Activated T-cell treated with anti-CD3 and anti-CD28 coated beads, Interleukin-2, amount 50 U/mL, for 72 hours (primary cell): Measurements from ENCODE around the gene USP9X. TPM values are rescaled to one million over a fixed set of nuclear protein-coding genes. Genes with fewer than 3 reads are reported as not detected.

Experiments used
- ATAC-seq, 2 donors: fragments of 150-1000 bp; cut with Tn5 transposase; replicated peaks in 1 of 2; 2 replicates each; pipeline ENCODE4 v1.10.0; 2021; ENCODE audit warnings: moderate library complexity in 2 of 2, mild to moderate bottlenecking in 1 of 2
- DNase-seq, 2 donors: peaks; one replicate each; pipeline ENCODE4 v3.0.0; 2021 to 2022; ENCODE audit warnings: mixed read lengths in 1 of 2
- H3K27ac Mint-ChIP-seq: one replicate; pipeline ENCODE4 v1.8.0; 2022; ENCODE audit warnings: mild to moderate bottlenecking, moderate library complexity, mixed read lengths
- H3K27me3 Mint-ChIP-seq: one replicate; pipeline ENCODE4 v1.8.0; 2022; ENCODE audit warnings: low read depth, mixed read lengths
- H3K36me3 Mint-ChIP-seq, 2 donors: one replicate each; pipeline ENCODE4 v1.8.0; 2022; ENCODE audit warnings: mixed read lengths in 2 of 2, mild to moderate bottlenecking in 1 of 2; ENCODE audit not compliant: insufficient read depth in 2 of 2
- H3K4me1 Mint-ChIP-seq: one replicate; pipeline ENCODE4 v1.8.0; 2022; ENCODE audit warnings: low read depth, mixed read lengths
- H3K4me3 Mint-ChIP-seq, 2 donors: one replicate each; pipeline ENCODE4 v1.8.0; 2022; ENCODE audit warnings: mild to moderate bottlenecking in 2 of 2, mixed read lengths in 2 of 2, moderate library complexity in 2 of 2
- H3K9me3 Mint-ChIP-seq, 2 donors: one replicate each; pipeline ENCODE4 v1.8.0; 2022; ENCODE audit warnings: mixed read lengths in 2 of 2
- total RNA-seq, 2 donors: library from RNA; stranded (reverse); gene quantifications; one replicate each; pipeline ENCODE4 v1.2.3, GENCODE V29; 2022

USP9X gene
- total RNA-seq, 2 donors from 2014 or later, result 70.1 to 95.1 TPM

- H3K4me1 Mint-ChIP-seq, result no peaks in the 10 kb centered on the region
- H3K27me3 Mint-ChIP-seq, result peaks cover 30% of the 10 kb centered on the region
- no peak overlapping the region for H3K4me3 Mint-ChIP-seq
- no peaks in the 10 kb centered on the region for H3K9me3 Mint-ChIP-seq
- ATAC-seq, result no peak
- no peaks in the 10 kb centered on the region for H3K36me3 Mint-ChIP-seq
- H3K27ac Mint-ChIP-seq, result no peak overlapping the region
- no peak for DNase-seq
Measured at GRCh38 chrX:41066969-41067368, 18.3 kb upstream of the USP9X start.

GRCh38 chrX:41067721-41068120, 17.5 kb upstream of the USP9X start:
- no peaks in the 10 kb centered on the region for H3K9me3 Mint-ChIP-seq
- H3K36me3 Mint-ChIP-seq, result no peaks in the 10 kb centered on the region
- no peak for ATAC-seq
- no peak for DNase-seq
- no peak overlapping the region for H3K27ac Mint-ChIP-seq
- H3K27me3 Mint-ChIP-seq, result peaks cover 35% of the 10 kb centered on the region
- H3K4me3 Mint-ChIP-seq, result no peak overlapping the region
- H3K4me1 Mint-ChIP-seq, result no peaks in the 10 kb centered on the region

- no peak overlapping the region for H3K4me3 Mint-ChIP-seq
- H3K4me1 Mint-ChIP-seq, result no peaks in the 10 kb centered on the region
- no peak for ATAC-seq
- no peaks in the 10 kb centered on the region for H3K36me3 Mint-ChIP-seq
- H3K27ac Mint-ChIP-seq, result no peak overlapping the region
- no peaks in the 10 kb centered on the region for H3K9me3 Mint-ChIP-seq
- peaks cover 42% of the 10 kb centered on the region for H3K27me3 Mint-ChIP-seq
- no peak for DNase-seq
Measured at GRCh38 chrX:41076742-41077141, 8.5 kb upstream of the USP9X start.

DNA sequence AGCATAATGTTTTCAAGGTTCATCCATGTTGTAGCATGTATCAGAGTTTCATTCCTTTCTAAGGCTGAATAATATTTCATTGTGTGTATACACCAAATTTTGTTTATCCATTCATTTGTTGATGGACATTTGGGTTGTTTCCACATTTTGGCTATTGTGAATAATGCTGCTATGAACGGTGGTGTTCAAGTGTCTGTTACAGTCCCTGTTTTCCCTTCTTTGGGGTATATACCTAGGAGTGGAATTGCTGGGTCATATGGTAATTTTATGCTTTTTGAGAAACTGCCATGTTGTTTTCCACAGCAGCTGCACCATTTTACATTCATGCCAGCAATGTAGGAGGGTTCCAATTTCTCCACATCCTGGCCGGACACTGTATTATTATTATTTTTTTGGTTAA, 3.4 kb upstream of the USP9X start:
- ATAC-seq (no peak), DNase-seq (no peak)
- Mint-ChIP-seq H3K4me3 (no peak overlapping the region), H3K4me1 (peaks cover 13% of the 10 kb centered on the region), H3K36me3 (peaks cover 0 to 3% of the 10 kb centered on the region in 2 donors), H3K27ac (no peak overlapping the region), H3K9me3 (no peaks in the 10 kb centered on the region), H3K27me3 (peaks cover 29% of the 10 kb centered on the region)

GRCh38 chrX:41082783-41083182, 2.5 kb upstream of the USP9X start:
- ATAC-seq (no peak), DNase-seq (no peak)
- Mint-ChIP-seq H3K4me3 (no peak overlapping the region), H3K27me3 (peaks cover 29% of the 10 kb centered on the region), H3K9me3 (no peaks in the 10 kb centered on the region), H3K27ac (no peak overlapping the region), H3K36me3 (peaks cover 0 to 8% of the 10 kb centered on the region in 2 donors), H3K4me1 (peaks cover 23% of the 10 kb centered on the region)

GRCh38 chrX:41084044-41084892, 977 bp upstream of the USP9X start:
- Mint-ChIP-seq H3K27ac (peak overlapping the region; percentile 96), H3K36me3 (peaks cover 0 to 18% of the 10 kb centered on the region in 2 donors), H3K4me1 (peaks cover 38% of the 10 kb centered on the region), H3K4me3 (peak overlapping the region; percentile 96 to 97), H3K9me3 (no peaks in the 10 kb centered on the region), H3K27me3 (peaks cover 16% of the 10 kb centered on the region)
- ATAC-seq (peak; percentile 74 to 75), DNase-seq (peak; percentile 94 to 98)

GRCh38 chrX:41085512-41085877, 250 bp downstream of the USP9X start:
- H3K4me1 Mint-ChIP-seq, result peaks cover 50% of the 10 kb centered on the region
- H3K9me3 Mint-ChIP-seq, result no peaks in the 10 kb centered on the region
- peak overlapping the region; percentile 96 to 97 for H3K4me3 Mint-ChIP-seq
- DNase-seq (peak; percentile 63 to 81), ATAC-seq (peak; percentile 32 to 36)
- H3K27me3 Mint-ChIP-seq, result peaks cover 13% of the 10 kb centered on the region
- H3K27ac Mint-ChIP-seq, result peak overlapping the region; percentile 91
- H3K36me3 Mint-ChIP-seq, result peaks cover 0 to 18% of the 10 kb centered on the region in 2 donors

DNA sequence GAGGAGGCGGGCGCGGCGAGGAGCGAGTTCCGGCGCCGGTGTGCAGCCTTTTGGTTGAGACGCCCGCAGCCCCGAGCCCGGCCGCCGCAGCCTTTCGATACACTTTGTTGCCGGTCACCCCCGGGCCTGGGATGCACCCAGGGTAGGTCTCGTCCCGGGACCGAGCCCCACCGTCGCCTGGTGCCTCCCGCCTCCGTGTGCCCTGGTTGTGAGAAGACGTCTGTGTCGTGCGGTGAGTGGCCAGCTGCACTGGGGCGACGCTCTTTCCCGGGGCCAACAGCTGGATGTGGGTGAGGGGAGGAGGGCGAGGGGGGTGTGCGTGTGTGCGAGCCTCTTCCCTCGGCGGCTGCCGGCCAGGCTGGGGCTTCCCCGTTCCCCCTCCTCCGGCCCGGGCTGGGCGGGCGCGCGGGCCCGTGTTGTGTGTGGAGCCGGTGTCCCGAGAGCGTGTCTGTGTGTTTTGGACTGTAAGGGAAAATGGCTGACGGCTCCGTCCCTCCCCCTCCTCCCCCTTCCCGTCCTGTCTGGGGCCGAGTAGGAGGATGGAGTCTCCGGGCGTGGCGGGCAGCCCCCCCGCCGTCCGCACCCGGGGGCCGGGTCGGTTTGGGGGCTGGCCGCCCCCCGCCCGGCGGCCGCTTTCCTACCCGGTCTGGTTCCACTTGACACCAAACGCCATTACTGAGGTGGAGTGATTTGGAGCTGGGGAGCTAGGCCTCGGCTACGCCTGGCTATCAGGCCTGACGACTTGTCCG, 807 bp downstream of the USP9X start:
- ATAC-seq (peak; percentile 0 to 5), DNase-seq (peak; percentile 39 to 54)
- Mint-ChIP-seq H3K27me3 (peaks cover 7% of the 10 kb centered on the region), H3K36me3 (peaks cover 0 to 18% of the 10 kb centered on the region in 2 donors), H3K27ac (peak overlapping the region; percentile 91), H3K4me1 (peaks cover 56% of the 10 kb centered on the region), H3K9me3 (no peaks in the 10 kb centered on the region), H3K4me3 (peak overlapping the region; percentile 96 to 97)

DNA sequence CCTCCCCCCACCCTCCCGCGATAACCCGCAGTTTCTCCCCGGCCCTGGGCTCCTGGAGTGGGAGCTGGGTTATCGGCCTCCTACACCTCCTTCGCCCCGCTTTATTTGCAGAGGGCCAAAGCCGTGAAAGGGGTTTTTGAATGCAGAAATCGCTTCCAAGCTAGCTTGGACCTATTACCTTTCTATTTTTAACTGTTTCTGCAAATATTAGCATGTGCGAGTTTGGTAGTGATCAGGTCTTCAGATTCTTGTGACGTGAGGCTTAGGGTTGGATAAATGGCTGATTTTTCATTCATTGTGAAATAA, 1.3 kb downstream of the USP9X start:
- Mint-ChIP-seq H3K36me3 (peaks cover 0 to 18% of the 10 kb centered on the region in 2 donors), H3K9me3 (no peaks in the 10 kb centered on the region), H3K4me3 (peak overlapping the region; percentile 96 to 97), H3K27me3 (peaks cover 6% of the 10 kb centered on the region), H3K27ac (peak overlapping the region; percentile 98), H3K4me1 (peaks cover 61% of the 10 kb centered on the region)
- ATAC-seq, result no peak
- DNase-seq, result no peak

GRCh38 chrX:41087201-41087600, 2.0 kb downstream of the USP9X start:
- Mint-ChIP-seq H3K4me1 (peaks cover 67% of the 10 kb centered on the region), H3K9me3 (no peaks in the 10 kb centered on the region), H3K36me3 (peaks cover 0 to 18% of the 10 kb centered on the region in 2 donors), H3K27ac (peak overlapping the region; percentile 98), H3K27me3 (peaks cover 6% of the 10 kb centered on the region), H3K4me3 (peak overlapping the region; percentile 96 to 97)
- ATAC-seq (no peak), DNase-seq (no peak)

DNA sequence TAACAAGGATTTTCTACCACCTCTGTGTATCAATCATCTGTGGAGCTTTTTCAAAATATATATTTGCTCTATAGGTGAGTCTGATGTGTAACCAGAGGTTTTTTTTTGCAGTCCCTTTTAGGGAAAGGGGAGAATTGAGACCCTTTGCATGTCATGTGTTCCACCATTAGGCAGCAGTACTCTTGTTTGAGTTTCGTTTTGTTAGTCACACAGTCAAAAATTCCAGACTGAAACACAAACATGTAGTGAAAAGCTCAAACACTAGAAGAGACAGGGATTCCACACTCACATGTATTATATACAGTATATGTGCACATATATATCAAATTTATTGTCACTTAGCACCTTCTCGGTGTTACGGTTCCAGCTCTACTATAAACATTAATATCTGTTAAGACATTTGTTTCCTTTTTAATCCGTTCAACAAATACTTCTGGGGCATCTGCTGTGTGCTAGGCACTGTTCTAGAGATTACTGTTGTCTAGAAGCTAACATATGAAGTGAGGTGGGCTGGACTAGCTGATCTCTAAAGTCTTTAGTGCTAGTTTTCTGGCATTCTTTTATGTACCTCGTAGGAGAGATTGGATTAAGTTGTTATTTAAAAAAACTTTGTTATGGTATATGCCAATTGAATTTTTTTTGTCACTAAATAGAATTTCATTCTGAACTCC, 5.5 kb downstream of the USP9X start:
- H3K27me3 Mint-ChIP-seq, result no peaks in the 10 kb centered on the region
- peak overlapping the region; percentile 34 for H3K27ac Mint-ChIP-seq
- H3K9me3 Mint-ChIP-seq, result no peaks in the 10 kb centered on the region
- DNase-seq (no peak), ATAC-seq (peak; percentile 26 to 37)
- peaks cover 91% of the 10 kb centered on the region for H3K4me1 Mint-ChIP-seq
- peaks cover 0 to 21% of the 10 kb centered on the region in 2 donors for H3K36me3 Mint-ChIP-seq
- H3K4me3 Mint-ChIP-seq, result peak overlapping the region; percentile 18 to 68

DNA sequence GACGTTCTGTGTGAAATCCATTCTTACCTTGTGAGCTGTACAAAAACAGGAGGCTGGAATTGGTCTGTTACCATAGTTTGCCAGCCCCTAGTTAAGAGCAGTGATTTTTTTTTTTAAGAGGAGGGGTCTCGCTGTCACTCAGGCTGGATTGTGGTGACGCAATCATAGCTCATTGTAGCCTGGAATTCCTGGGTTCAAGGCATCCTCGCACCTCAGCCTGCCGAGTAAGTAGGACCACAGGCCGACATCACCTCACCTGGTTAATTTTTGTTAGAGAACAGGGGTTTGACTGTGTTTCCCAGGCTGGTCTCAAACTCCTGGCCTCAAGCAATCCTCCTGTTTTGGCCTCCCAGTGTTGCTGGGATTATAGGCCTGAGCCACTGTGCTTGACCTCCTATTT, 7.5 kb downstream of the USP9X start:
- ATAC-seq (no peak), DNase-seq (no peak)
- Mint-ChIP-seq H3K4me1 (peaks cover 100% of the 10 kb centered on the region), H3K4me3 (no peak overlapping the region), H3K9me3 (no peaks in the 10 kb centered on the region), H3K27me3 (no peaks in the 10 kb centered on the region), H3K36me3 (peaks cover 0 to 12% of the 10 kb centered on the region in 2 donors), H3K27ac (no peak overlapping the region)

GRCh38 chrX:41095174-41095573, 9.9 kb downstream of the USP9X start:
- peaks cover 92% of the 10 kb centered on the region for H3K4me1 Mint-ChIP-seq
- ATAC-seq, result no peak

More at GRCh38 chrX:41095174-41095573, 9.9 kb downstream of the USP9X start:
- H3K36me3 Mint-ChIP-seq, result peaks cover 0 to 7% of the 10 kb centered on the region in 2 donors
- H3K4me3 Mint-ChIP-seq, result peak overlapping the region; percentile 4 to 60
- H3K27ac Mint-ChIP-seq, result peak overlapping the region; percentile 4
- DNase-seq, result no peak
- H3K27me3 Mint-ChIP-seq, result no peaks in the 10 kb centered on the region
- H3K9me3 Mint-ChIP-seq, result no peaks in the 10 kb centered on the region
